ENCODE data around the gene NME1.
"Not testable (repeated sequence)": the region's sequence is repeated elsewhere in the genome, so short reads cannot be mapped to it uniquely, and the experiment has no call there.

NME1 gene

DNA sequence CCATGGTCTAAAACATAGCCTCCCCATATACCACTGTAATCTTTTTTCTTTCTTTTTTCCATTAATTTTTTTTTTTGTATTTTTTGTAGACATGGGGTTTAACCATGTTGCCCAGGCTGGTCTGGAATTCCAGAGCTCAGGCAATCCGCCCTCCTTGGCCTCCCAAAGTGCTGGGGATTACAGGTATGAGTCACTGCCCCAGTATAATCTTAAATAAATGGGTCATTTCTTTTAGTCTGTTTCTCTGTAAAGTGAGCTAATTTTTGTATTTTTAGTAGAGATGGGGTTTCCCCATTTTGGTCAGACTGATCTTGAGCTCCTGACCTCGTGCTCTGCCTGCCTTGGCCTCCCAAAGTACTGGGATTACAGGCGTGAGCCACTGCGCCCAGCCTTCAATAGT is 5.7 kb upstream of the NME1 start:
- DNase-seq, result no peak

DNA sequence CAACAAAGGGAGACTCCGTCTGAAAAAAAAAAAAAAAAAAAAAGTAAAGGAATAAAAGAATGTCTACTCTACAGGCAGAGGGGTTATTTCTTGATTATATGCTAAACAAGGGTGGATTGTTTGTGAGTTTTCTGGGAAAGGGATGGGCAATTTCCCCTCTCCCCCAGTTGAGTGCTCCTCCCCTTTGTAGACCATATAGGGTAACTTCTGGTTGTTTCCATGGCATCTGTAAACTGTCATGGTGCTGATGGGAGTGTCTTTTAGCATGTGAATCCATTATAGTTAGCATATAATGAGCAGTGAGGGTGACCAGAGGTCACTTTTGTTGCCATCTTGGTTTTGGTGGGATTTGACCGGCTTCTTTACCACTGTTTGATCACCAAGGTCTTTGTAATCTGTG is 4.2 kb upstream of the NME1 start:
- DNase-seq, result no peak

DNA sequence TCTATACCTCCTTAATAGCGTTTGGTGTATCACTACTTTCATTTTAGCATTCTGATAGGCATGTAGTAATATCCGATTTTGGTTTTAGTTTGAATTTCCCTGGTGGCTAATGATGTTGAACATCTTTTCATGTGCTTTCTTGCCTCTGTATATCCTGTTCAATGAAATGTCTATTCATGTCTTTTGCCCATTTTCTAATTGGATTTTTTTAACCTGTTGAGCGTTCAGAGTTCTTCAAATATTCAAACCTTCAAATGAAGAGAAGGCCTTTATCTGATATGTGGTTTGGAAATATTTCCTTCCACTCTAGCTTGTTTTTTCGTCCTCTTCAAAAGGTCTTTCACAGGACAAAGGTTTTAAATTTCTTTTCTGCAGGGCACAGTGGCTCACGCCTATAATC is 2.4 kb upstream of the NME1 start:
- no peak for DNase-seq

DNA sequence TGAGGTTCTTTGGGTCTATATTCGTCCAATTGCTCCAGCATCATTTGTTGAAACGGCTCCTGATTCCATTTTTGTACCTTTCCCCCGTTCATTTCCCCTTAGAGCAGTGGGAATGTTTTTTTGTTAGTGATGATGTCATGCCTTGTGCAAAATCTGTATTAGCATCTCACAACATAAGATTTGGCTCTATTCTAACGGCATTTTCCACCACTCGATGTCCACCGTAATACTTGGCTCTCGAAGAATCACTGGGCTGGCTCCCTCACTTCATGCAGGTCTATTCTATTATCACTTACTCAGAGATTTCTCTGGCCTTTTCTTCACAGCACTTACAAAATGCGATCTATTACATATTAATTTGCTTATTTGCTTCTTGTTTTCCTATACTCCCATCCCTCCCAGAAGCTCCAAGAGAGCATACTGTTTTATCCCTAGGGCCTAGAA is 571 bp upstream of the NME1 start:
- DNase-seq, result no peak

DNA sequence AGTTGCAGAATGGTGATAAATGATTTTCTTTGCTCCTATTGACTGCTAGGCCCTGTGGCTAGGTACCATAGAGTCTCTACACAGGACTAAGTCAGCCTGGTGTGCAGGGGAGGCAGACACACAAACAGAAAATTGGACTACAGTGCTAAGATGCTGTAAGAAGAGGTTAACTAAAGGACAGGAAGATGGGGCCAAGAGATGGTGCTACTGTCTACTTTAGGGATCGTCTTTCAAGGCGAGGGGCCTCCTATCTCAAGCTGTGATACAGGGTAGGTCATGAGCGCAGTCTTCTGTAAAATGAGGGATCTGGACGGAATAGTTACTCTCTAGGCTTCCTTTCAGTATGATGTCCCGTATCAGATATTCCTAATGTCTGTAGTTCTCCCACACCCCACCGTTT is 817 bp downstream of the NME1 start:
- no peak for DNase-seq

DNA sequence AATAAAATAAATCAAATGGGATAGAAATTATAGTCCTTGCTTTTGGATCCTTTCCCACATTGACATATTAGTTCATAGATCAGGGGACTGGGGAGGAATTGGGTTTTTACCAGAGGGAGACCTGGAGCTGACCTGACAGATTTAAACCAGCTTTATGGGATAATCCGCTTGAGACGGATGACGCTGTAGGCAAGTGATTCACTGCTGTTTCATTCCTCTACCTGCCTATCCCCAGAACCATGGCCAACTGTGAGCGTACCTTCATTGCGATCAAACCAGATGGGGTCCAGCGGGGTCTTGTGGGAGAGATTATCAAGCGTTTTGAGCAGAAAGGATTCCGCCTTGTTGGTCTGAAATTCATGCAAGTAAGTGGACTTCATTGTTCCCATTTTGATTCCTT is 2.1 kb downstream of the NME1 start:
- DNase-seq, result no peak

DNA sequence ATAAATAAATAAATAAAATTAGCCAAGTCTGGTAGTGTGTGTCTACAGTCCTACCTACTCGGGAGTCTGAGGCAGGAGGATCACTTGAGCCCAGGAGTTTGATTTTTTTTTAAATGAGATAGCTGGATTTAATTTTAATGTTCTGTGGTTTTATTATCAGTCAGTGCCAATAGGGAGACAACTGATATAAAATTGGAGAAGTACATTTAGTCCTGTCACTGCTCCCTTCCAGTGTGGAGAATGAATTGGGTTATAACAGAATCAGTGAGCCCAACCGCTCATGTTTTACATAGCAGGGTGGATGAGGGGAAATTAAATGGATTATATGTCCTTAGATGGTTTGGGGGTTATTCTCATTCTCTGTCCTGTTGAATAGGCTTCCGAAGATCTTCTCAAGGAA is 6.2 kb downstream of the NME1 start:
- DNase-seq, result no peak

DNA sequence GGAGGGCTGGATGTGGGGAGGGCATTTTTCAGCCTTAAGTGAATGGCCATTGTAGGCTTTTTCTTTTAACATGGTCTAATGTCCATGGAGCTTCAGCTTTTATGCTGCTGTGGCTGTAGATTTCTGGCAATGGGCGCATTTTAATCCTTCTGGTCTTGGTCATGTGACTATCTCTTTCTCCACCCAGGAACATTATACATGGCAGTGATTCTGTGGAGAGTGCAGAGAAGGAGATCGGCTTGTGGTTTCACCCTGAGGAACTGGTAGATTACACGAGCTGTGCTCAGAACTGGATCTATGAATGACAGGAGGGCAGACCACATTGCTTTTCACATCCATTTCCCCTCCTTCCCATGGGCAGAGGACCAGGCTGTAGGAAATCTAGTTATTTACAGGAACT is 8.2 kb downstream of the NME1 start:
- DNase-seq, result no peak

DNA sequence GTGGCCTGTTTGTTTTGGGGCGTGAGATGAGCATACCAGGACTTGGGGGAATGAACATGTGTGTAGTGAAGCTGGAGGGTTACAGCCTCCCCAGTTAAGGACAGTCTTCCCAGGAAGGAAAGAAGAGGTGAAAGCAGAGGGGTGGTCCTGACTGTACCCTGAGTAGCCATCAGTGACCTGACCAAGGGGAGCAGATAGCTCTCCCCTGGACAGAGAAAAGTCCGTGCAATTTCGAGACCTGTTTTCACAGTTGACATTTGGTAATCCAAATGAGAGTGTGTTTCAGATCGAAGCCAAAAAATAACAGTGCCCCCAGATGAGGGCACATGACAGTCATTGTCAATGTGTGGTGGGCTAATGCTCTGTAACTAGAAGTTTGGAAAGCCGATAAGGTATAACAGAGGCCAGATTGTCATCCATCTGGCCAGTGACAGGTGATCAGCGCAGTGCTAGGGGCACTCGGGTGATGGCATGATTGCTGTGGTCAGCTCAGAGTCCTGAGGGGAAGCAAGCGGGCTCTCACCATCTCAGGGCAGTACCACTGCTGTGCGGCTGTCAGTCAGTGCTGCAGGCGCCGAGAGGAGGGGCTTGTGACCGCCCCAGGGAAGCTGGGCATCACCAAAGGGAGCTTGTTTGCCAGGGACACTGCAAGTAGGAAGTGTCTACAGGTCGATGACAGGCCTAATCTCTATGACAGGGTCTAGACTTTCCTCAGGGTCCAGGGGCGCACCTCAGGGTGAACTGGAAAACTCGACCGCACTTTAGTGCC is 11.7 kb downstream of the NME1 start:
- DNase-seq, result no peak

DNA sequence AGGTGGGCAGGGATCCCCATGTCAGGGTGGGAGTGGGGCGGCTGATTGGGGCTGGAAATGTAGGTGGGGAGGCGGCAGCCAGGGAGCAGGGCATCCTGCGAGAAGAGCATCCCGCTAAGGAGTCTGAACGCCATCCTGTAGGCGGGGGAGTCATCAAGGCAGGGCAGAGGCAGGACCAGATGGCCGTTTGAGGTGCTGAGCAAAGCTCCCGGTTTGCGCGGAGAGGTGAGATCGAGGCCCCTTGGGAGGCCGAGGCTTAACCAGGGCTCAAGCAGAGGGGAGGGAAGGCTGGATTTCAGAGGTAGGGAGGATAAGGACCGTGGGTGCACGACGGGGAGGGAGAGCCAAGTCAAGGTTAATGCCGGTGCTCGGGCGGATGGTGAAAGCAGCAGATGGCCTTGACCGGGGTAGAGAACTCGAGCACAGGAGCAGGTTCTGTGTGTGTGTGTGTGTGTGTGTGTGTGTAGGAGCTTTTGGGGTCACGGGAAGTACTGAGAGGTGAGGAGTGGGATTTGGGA is 12.4 kb downstream of the NME1 start:
- no peak for DNase-seq

DNA sequence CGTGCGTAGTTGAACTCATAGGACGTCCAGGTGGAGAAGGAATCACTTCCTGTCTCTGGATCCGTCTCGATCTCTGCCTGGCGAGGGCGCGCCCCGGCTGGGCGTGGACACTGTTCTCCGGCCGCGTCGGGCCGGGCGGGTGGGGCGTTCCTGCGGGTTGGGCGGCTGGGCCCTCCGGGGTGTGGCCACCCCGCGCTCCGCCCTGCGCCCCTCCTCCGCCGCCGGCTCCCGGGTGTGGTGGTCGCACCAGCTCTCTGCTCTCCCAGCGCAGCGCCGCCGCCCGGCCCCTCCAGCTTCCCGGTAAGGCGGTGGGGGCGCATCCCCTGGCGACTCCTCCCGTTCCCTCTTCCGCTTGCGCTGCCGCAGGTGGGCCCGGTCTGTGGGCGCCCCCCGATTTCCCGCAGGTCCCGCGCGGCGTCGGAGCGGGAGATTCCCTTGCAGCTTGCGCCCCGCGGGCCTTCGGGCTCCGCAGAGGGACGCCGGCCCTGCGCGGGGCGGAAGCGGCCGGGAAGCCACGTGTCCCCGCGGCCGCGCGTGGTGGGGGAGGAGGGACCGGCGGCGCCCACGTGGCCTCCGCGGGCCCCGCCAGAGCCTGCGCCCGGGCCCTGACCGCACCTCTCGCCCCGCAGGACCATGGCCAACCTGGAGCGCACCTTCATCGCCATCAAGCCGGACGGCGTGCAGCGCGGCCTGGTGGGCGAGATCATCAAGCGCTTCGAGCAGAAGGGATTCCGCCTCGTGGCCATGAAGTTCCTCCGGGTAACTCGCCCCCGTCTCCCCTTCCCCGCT is 13.0 kb downstream of the NME1 start, which contains the start of gene NME2:
TSS of gene NME2 (plus strand) at position 214 of the 789 bp plus-strand sequence. CDS start at position 634, 420 bp downstream.
- DNase-seq, result peak; percentile 88

DNA sequence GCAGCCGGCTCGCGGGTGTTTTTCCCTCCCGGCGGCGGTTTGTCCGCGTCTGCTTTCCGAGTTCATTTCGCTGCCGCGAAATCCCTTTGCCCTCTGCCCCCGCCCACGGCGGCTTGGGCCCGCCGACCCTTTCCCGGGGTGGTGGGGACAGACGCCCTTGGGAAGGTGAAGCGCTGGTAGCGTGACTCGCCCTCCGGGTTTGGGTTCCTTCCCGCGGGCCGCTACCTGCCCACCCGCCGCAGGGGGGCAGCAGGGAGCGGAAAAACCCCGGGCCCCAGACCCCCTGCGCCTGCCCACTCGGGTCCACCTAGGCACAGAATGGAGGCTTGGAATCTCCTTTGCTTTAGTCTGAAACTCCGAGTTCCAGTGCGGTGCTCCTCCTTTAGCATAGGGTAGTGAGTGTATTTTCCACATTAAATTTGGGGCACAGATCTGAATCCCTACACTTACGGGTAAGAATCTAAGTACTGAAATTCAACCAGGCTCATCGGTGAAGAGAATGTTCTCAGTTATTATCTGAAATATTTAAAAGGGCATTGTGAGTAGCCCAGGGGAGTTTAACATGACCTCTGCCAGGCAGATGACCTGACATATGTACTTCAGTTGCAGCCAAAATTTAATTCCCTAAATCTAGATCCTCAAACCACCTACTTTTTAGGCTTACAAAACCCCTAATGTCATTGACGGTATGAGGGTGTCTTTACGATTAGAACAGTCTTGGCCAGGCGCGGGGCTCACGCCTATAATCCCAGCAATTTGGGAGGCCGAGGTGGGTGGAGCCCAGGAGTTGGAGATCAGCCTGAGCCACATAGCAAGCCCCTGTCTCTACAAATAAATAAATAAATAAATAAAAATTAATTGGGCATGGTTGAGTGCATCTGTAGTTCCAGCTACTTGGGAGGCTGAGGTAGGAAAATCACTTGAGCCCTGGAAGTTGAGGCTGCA is 13.9 kb downstream of the NME1 start:
- peak; percentile 89 for DNase-seq

DNA sequence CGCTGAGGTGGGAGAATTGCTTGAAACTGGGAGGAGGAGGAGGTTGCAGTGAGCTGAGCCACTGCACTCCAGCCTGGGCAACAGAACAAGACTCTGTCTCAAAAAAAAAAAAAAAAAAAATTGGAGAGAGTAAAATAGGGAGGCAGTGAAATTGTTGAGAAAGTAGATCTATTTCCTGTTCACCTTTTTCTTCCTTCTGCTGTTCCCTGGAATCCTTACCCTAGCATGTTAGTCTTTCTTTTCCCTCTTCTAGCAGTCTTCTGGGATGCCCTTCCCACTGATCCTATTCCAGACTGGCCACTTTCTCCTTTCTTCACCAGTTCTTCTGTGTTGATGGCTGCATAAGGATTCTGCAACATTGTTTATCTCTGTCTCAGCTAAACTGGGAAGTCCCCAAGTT is 16.0 kb downstream of the NME1 start:
- no peak for DNase-seq

DNA sequence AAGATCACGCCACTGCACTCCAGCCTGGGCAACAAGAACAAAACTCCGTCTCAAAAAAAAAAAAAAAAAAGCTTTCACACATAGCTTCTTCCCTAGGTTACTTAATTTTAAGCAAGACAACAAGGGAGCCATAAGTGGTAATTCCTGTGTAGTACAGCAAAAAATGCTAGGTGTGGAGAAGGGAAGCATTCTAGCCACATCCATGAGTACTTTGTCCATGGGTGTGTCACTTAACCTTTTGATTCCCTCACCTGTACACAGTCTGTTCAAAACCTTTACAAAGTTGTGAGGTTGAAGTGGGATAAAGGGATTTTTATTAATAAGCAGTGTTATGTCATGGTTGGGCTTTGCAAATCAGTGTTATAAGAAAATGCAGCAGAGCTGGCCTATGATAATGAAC is 17.4 kb downstream of the NME1 start:
- no peak for DNase-seq

DNA sequence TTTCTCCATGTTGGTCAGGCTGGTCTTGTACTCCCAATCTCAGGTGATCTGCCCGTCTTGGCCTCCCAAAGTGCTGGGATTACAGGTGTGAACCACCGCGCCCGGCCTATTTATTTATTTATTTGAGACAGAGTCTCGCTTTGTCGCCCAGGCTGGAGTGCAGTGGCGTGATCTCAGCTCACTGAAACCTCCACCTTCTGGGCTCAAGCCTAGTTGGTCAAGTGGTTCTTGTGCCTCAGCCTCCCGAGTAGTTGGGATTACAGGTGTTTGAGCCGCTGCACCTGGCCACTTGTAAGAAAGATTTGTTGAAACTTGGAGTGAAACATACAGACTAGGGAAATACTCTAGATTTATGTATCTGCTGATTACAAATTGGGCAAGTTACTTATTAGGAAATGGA is 18.7 kb downstream of the NME1 start:
- not testable (repeated sequence) for DNase-seq

DNA sequence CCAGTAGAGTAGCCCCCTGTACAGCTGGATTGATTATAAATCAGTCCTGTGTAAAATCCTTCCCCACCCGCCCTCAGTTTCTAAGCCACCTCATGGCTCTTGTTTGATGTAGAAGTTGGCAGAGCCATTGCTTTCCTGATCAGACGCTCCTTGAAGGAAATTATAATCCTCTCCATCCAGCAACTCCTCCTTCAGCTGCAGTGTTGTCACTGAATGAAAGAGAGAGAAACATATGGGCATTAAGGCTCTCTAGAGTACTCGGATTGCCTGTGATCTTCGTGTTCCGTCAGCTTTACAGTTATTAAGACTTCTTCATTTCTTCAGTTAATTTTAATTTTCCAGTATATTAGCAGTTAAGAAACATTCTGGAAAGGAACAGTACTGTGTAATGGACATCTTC is 27.1 kb downstream of the NME1 start:
- DNase-seq, result no peak

DNA sequence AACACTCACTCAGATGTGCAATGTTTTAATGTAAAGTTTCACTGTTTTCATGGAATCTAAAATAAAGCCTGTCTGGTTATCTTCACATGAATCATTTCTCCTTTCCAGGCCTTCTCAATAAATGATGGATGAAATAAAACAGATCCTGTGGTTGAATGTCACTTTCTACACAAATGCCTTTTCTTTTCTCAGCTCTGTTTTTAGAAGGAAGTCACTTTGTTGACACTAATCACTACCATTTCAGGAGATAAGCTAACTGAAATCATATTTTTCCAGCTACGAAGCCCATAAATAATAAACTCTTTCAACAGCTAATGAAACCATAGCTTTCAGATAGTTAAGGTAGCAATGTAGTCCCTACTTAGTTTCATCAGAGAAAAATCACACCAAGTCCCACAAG is 30.8 kb downstream of the NME1 start:
- no peak for DNase-seq

DNA sequence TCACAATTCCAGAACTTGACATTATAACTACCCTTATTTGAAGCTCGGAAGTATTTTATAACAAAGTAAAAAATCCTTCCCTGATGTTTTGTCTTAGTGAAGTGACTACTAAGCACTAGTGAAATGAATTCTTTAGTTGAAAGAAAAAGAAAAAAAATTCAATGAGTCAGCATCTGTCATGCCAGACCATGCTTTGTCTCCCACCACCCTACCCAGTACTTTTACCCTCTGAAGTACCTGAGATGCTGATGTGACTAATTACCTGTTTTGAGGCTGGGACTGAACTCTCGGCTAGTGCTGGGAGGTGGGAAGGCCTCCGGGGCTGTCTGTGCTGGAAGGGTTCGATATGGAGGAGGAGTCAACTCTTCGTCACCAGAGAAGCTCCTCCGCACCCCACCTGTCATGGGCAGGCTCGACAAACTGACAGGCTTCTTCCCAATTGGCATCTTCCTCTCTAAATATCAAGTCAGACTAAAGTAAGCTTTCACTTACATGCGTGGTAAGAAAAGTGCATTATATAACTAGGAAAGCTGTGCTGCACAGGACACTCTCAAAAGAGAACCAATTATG is 32.5 kb downstream of the NME1 start:
- DNase-seq, result no peak

DNA sequence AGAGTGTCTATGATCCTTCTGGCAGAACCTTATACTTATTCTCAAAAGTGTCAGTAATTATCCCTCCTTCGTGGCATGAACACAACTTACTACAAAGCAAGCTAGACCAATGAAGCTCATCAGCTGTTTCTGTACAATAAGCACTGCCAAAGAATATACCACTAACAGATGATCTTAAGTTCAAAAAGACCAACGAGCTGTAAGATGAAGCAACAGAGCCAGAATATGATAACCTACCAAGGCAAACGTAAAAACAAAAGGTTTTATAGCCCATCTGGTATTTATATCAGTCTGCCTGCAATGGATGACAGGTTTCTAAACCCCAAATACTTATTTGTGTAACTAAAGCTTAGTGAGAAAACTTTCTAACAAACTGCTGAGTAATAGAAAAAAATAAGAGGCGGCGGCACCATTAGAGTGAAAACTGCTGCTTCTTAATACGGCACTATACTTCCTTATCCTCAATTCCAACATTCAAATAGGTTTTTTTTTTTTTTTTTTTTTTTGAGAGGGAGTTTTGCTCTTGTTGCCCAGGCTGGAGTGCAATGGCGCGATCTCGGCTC is 35.0 kb downstream of the NME1 start:
- no peak for DNase-seq

DNA sequence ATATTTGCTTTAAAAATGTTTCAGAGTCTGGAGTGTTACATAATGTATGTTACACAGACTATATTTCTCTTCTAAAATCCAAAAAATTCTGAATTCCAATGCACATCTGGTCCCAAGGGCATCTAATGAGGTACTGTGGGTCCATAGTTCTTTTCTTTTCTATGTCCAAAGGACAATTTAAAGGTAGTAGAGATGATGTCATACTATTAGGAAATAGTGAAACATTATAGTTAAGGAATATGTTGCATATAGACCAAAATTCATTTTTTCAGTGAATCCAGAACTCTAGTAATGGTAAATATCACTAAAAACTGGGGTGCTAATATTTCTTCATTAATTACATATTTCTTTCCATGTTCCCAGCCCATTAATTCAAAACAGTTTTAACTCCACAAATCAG is 35.8 kb downstream of the NME1 start:
- DNase-seq, result no peak

DNA sequence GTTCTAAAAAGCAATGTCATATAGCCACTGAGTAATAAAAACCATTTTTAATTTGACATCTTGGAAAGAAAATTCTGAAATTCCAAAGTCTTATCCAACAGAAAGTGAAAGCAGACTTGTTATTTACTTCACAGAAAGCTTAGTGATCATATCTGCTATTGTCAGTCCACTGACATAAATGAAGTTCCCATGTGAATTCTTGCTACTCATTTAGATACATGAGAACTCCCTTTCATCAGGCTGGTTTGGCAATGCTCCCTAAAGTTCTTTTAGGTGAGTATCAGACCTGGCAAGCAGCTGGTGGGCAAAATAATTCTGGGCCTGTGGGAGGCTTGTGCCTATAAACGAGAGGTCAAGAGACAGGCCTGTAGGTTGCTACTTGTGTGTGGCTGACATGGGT is 36.3 kb downstream of the NME1 start:
- DNase-seq, result no peak

DNA sequence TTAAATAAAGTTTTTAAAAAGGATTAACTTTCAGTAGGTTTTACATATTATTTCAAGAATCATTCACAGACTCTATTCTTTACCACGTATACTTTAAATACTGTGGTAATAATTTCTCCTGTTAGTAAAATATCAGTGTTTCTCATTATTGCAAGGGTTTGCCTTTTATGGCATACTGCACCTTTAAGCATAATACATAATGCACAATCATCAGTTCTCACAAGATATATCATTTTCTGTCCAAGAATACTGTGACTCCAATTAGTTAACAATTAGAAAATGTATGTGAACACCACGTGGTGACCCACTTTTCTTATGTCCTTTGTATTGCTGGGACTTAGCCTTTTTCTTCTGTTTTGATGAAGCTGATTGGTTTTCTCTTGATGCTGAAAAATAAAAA is 38.5 kb downstream of the NME1 start:
- no peak for DNase-seq

Measured in activated effector memory CD4-positive, alpha-beta T cell treated with anti-CD3 and anti-CD28 coated beads, Interleukin-2, amount 50 U/mL, for 16 hours (primary cell).